Skeletal muscle tissue (tissue), 4 donors: Measurements from ENCODE around the gene TOMM40L. TPM values are rescaled to one million over a fixed set of nuclear protein-coding genes. Genes with fewer than 3 reads are reported as not detected.
A peak's percentile ranks its signal among the peaks of the same experiment; 100 is the strongest.

Experiments used
- H3K27ac ChIP-seq: one replicate; pipeline ENCODE4 v1.7.0; 2013; ENCODE audit warnings: mild to moderate bottlenecking, low read depth, low read length, inconsistent platforms
- H3K27me3 ChIP-seq, 3 donors: one replicate each; pipeline ENCODE4 v1.7.0; 2013; ENCODE audit warnings: low read length in 3 of 3; ENCODE audit not compliant: control insufficient read depth in 3 of 3, insufficient read depth in 3 of 3
- H3K36me3 ChIP-seq, 3 donors: one replicate each; pipeline ENCODE4 v1.7.0; 2013; ENCODE audit warnings: low read length in 3 of 3; ENCODE audit not compliant: control insufficient read depth in 3 of 3, insufficient read depth in 3 of 3
- H3K4me1 ChIP-seq, 3 donors: one replicate each; pipeline ENCODE4 v1.7.0; 2013; ENCODE audit warnings: low read length in 3 of 3, mild to moderate bottlenecking in 3 of 3; ENCODE audit not compliant: control insufficient read depth in 3 of 3, insufficient read depth in 3 of 3
- H3K4me3 ChIP-seq, 3 donors: one replicate each; pipeline ENCODE4 v1.7.0; 2013; ENCODE audit warnings: low read length in 3 of 3
- H3K9ac ChIP-seq, 3 donors: one replicate each; pipeline ENCODE4 v1.7.0; 2013; ENCODE audit warnings: low read length in 3 of 3, mild to moderate bottlenecking in 3 of 3, moderate library complexity in 2 of 3, low read depth in 1 of 3
- H3K9me3 ChIP-seq, 3 donors: one replicate each; pipeline ENCODE4 v1.7.0; 2013; ENCODE audit warnings: low read length in 3 of 3; ENCODE audit not compliant: control insufficient read depth in 3 of 3
- total RNA-seq: library from RNA; depleted of rRNA; stranded (reverse); fragments of >200 nt; gene quantifications from one replicate; pipeline ENCODE4 v1.2.3, GENCODE V29; 2014
- donor health status: Osteomylitis.

The TOMM40L gene
- total RNA-seq = 10.4 TPM

- H3K27me3 ChIP-seq = no peaks in the 10 kb centered on the region
- peak within 1 kb of the TSS; percentile 74 for H3K27ac ChIP-seq
- H3K9me3 ChIP-seq = no peaks in the 10 kb centered on the region
- peak within 1 kb of the TSS; percentile 98 to 99 (median 99) for H3K4me3 ChIP-seq
- H3K4me1 ChIP-seq = peaks cover 20 to 25% (median 22%) of the 10 kb centered on the region in 3 donors
- peak within 1 kb of the TSS; percentile 84 to 95 (median 85) for H3K9ac ChIP-seq
- peaks cover 24 to 29% (median 26%) of the 10 kb centered on the region in 3 donors for H3K36me3 ChIP-seq
Measured at GRCh38 chr1:161225534-161226319, at the start of gene TOMM40L. Gene TOMM40L, plus strand, starts transcription at chr1:161226060. Its CDS starts 430 bp downstream, at chr1:161226490.

- Histone ChIP-seq H3K27ac (peak overlapping the region; percentile 93), H3K9ac (peak overlapping the region; percentile 96 to 99 (median 97)), H3K4me3 (peak overlapping the region; percentile 98 to 99 (median 99)), H3K36me3 (peaks cover 35 to 38% (median 37%) of the 10 kb centered on the region in 3 donors), H3K27me3 (no peaks in the 10 kb centered on the region), H3K4me1 (peaks cover 31 to 36% (median 35%) of the 10 kb centered on the region in 3 donors), H3K9me3 (no peaks in the 10 kb centered on the region)
Measured at GRCh38 chr1:161176468-161177111, 49.3 kb upstream of the TOMM40L start.

- H3K4me3 ChIP-seq = peak within 1 kb of the TSS; percentile 98 to 99 (median 99)
- H3K36me3 ChIP-seq = peaks cover 30 to 31% (median 31%) of the 10 kb centered on the region in 3 donors
- H3K9me3 ChIP-seq = no peaks in the 10 kb centered on the region
- no peaks in the 10 kb centered on the region for H3K27me3 ChIP-seq
- peaks cover 31 to 36% (median 32%) of the 10 kb centered on the region in 3 donors for H3K4me1 ChIP-seq
- H3K27ac ChIP-seq = peak within 1 kb of the TSS; percentile 93
- peak within 1 kb of the TSS; percentile 96 to 99 (median 97) for H3K9ac ChIP-seq
Measured at GRCh38 chr1:161177112-161177935, 48.5 kb upstream of the TOMM40L start, which contains the start of gene B4GALT3. Gene B4GALT3, minus strand, starts transcription at chr1:161177507. Its CDS starts 1,447 bp downstream, at chr1:161176060.

- Histone ChIP-seq H3K9ac (peak overlapping the region; percentile 96 to 99 (median 97)), H3K27me3 (no peaks in the 10 kb centered on the region), H3K9me3 (no peaks in the 10 kb centered on the region), H3K4me3 (peak overlapping the region; percentile 98 to 99 (median 99)), H3K4me1 (peaks cover 26 to 30% (median 26%) of the 10 kb centered on the region in 3 donors), H3K36me3 (peaks cover 26 to 29% (median 28%) of the 10 kb centered on the region in 3 donors), H3K27ac (peak overlapping the region; percentile 93)
Measured at GRCh38 chr1:161177936-161178244, 48.0 kb upstream of the TOMM40L start.

GRCh38 chr1:161179698-161180097 is 46.2 kb upstream of the TOMM40L start:
- Histone ChIP-seq H3K27ac (no peak overlapping the region), H3K27me3 (no peaks in the 10 kb centered on the region), H3K4me3 (no peak overlapping the region), H3K9me3 (no peaks in the 10 kb centered on the region), H3K36me3 (peaks cover 12 to 15% (median 13%) of the 10 kb centered on the region in 3 donors), H3K9ac (no peak overlapping the region), H3K4me1 (peaks cover 18 to 23% (median 21%) of the 10 kb centered on the region in 3 donors)

- no peaks in the 10 kb centered on the region for H3K27me3 ChIP-seq
- H3K27ac ChIP-seq = no peak overlapping the region
- H3K9me3 ChIP-seq = no peaks in the 10 kb centered on the region
- H3K4me1 ChIP-seq = peaks cover 23 to 29% (median 26%) of the 10 kb centered on the region in 3 donors
- no peak overlapping the region for H3K4me3 ChIP-seq
- peaks cover 5 to 6% (median 5%) of the 10 kb centered on the region in 3 donors for H3K36me3 ChIP-seq
- H3K9ac ChIP-seq = no peak overlapping the region
Measured at GRCh38 chr1:161180639-161181038, 45.2 kb upstream of the TOMM40L start.

GRCh38 chr1:161182214-161182613 is 43.6 kb upstream of the TOMM40L start:
- Histone ChIP-seq H3K27ac (no peak overlapping the region), H3K36me3 (no peaks in the 10 kb centered on the region), H3K4me3 (no peak overlapping the region), H3K9me3 (no peaks in the 10 kb centered on the region), H3K9ac (no peak overlapping the region), H3K27me3 (no peaks in the 10 kb centered on the region), H3K4me1 (peaks cover 16 to 29% (median 20%) of the 10 kb centered on the region in 3 donors)

- Histone ChIP-seq H3K27me3 (no peaks in the 10 kb centered on the region), H3K4me3 (peak overlapping the region in 1 of 3 donors; percentile 10), H3K36me3 (no peaks in the 10 kb centered on the region), H3K9ac (peak overlapping the region in 1 of 3 donors; percentile 9), H3K9me3 (no peaks in the 10 kb centered on the region), H3K27ac (peak overlapping the region; percentile 87), H3K4me1 (peaks cover 11 to 24% (median 14%) of the 10 kb centered on the region in 3 donors)
Measured at GRCh38 chr1:161185282-161185682, 40.6 kb upstream of the TOMM40L start.

GRCh38 chr1:161185732-161186311 is 40.0 kb upstream of the TOMM40L start:
- peak overlapping the region; percentile 87 for H3K27ac ChIP-seq
- peak overlapping the region in 1 of 3 donors; percentile 9 for H3K9ac ChIP-seq
- peaks cover 11 to 24% (median 14%) of the 10 kb centered on the region in 3 donors for H3K4me1 ChIP-seq
- H3K4me3 ChIP-seq = peak overlapping the region in 1 of 3 donors; percentile 12
- no peaks in the 10 kb centered on the region for H3K9me3 ChIP-seq
- no peaks in the 10 kb centered on the region for H3K27me3 ChIP-seq
- no peaks in the 10 kb centered on the region for H3K36me3 ChIP-seq
